Right lobe of liver (tissue), 6 donors: ENCODE measurements around the gene RETREG1. TPM values are rescaled to one million over a fixed set of nuclear protein-coding genes. Genes with fewer than 3 reads are reported as not detected.

Source experiments
- ATAC-seq, 4 donors: fragments of 200-7000 bp; cut with Tn5 transposase; one replicate each; pipeline ENCODE4 v1.9.1; 2020; ENCODE audit warnings: mild to moderate bottlenecking in 4 of 4, moderate library complexity in 4 of 4
- DNase-seq, 3 donors: peaks; one replicate each; pipeline ENCODE4 v3.0.0-alpha.2; 2020
- H3K27ac ChIP-seq, 3 donors: fragments of 200-600 bp; one replicate each; pipeline ENCODE4 v1.8.0; 2022
- H3K27me3 ChIP-seq, 2 donors: fragments of 200-600 bp; one replicate each; pipeline ENCODE4 v1.8.0; 2022
- H3K36me3 ChIP-seq, 4 donors: fragments of 200-600 bp; sonication (generic) in 1 of 4; one replicate each; pipeline versions ENCODE4 v1.5.1 to v1.8.0; 2017 to 2022; ENCODE audit warnings: control low read depth in 1 of 4
- H3K4me1 ChIP-seq, 4 donors: fragments of 200-600 bp; sonication (generic) in 1 of 4; one replicate each; pipeline versions ENCODE4 v1.5.1 to v1.8.0; 2017 to 2022; ENCODE audit warnings: control low read depth in 1 of 4
- H3K4me3 ChIP-seq, 3 donors: fragments of 200-600 bp; one replicate each; pipeline ENCODE4 v1.8.0; 2022
- H3K9me3 ChIP-seq, 4 donors: fragments of 200-600 bp; sonication (generic) in 1 of 4; one replicate each; pipeline versions ENCODE4 v1.5.1 to v1.8.0; 2017 to 2022; ENCODE audit warnings: control low read depth in 1 of 4
- CTCF ChIP-seq, 4 donors: fragments of 200-600 bp in 3 of 4; fragments of 450-650 bp in 1 of 4; IDR thresholded peaks; one replicate each; pipeline versions ENCODE4 v1.5.1 to v1.8.0; 2016 to 2022; ENCODE audit warnings: antibody characterized with exemption in 4 of 4, mild to moderate bottlenecking in 2 of 4
- POLR2A ChIP-seq: fragments of 450-650 bp; IDR thresholded peaks from one replicate; pipeline ENCODE4 v1.6.1; 2017; ENCODE audit warnings: antibody characterized with exemption, mild to moderate bottlenecking
- WGBS: methylation state at CpG from one replicate; pipeline ENCODE4 v1.1.6; 2018; ENCODE audit warnings: low coverage, low lambda C conversion rate; ENCODE audit not compliant: insufficient coverage; ENCODE audit errors: missing lambda C conversion rate; 5-methylcytosine and 5-hydroxymethylcytosine counted together
- intact Hi-C, 2 donors: fragments of 100-400 bp; cut with DNase I; formaldehyde crosslinking; loops; one replicate each; pipeline versions ENCODE4 v1.11.2 to v1.14.1; 2022
- total RNA-seq, 6 experiments: library from RNA; depleted of rRNA in 2 of 6; stranded (reverse); fragments of >200 nt in 2 of 6; fragmentation: NEBNext Ultra II Directional in 3 of 6; extraction: Animal tissue kit (Norgen Biotek cat#: 25700) in 3 of 6; gene quantifications; one replicate each; pipeline versions ENCODE4 v1.1.0 to v1.2.4, GENCODE V29; 2016 to 2023
- donor health status: DM: no; HTN: yes; CAD: no.
- donor health status: DM: no; HTN: no; CAD: no.
- donor health status: DM: no; HTN: no; CAD: no.
- donor health status: DM: no; HTN: yes; CAD: no.
- donor health status: DM: no; HTN: yes; CAD: no.

The RETREG1 gene
- total RNA-seq, 6 experiments from 2014 or later, result 17.2 to 70.8 (median 30.2) TPM

GRCh38 chr5:16534280-16534679, 82.5 kb downstream of the RETREG1 start:
- ATAC-seq, result no peak

GRCh38 chr5:16531063-16531648, 85.6 kb downstream of the RETREG1 start:
- H3K27ac ChIP-seq, result no peak overlapping the region
- no peak for DNase-seq
- WGBS, result 88% methylated on average over 4 of the region's 4 CpGs

More at GRCh38 chr5:16534280-16534679, 82.5 kb downstream of the RETREG1 start:
- no peaks in the 10 kb centered on the region for H3K36me3 ChIP-seq
- no CpG with 5 or more reads among the region's 1 CpG for WGBS
- no peak overlapping the region for H3K4me3 ChIP-seq
- H3K27me3 ChIP-seq, result no peaks in the 10 kb centered on the region
- intact Hi-C loops, result no loop called here
- H3K9me3 ChIP-seq, result no peaks in the 10 kb centered on the region
- no peak for DNase-seq
- TF ChIP-seq POLR2A (no peak), CTCF (IDR thresholded peaks at IDR 0.05) (no peak)
- H3K27ac ChIP-seq, result no peak overlapping the region
- peaks cover 0 to 13% (median 6%) of the 10 kb centered on the region in 4 donors for H3K4me1 ChIP-seq

GRCh38 chr5:16529306-16529705, 87.5 kb downstream of the RETREG1 start:
- WGBS, result 92% methylated on average over 7 of the region's 7 CpGs
- TF ChIP-seq CTCF (IDR thresholded peaks at IDR 0.05) (no peak), POLR2A (no peak)
- no peaks in the 10 kb centered on the region for H3K4me1 ChIP-seq
- DNase-seq (no peak), ATAC-seq (no peak)
- H3K36me3 ChIP-seq, result no peaks in the 10 kb centered on the region
- H3K27me3 ChIP-seq, result no peaks in the 10 kb centered on the region
- H3K27ac ChIP-seq, result no peak overlapping the region
- intact Hi-C loops, result no loop called here
- no peaks in the 10 kb centered on the region for H3K9me3 ChIP-seq
- H3K4me3 ChIP-seq, result no peak overlapping the region

More at GRCh38 chr5:16531063-16531648, 85.6 kb downstream of the RETREG1 start:
- Histone ChIP-seq H3K36me3 (no peaks in the 10 kb centered on the region), H3K9me3 (no peaks in the 10 kb centered on the region), H3K4me1 (no peaks in the 10 kb centered on the region), H3K4me3 (no peak overlapping the region), H3K27me3 (no peaks in the 10 kb centered on the region)
- no peak for TF ChIP-seq POLR2A
- no peak for TF ChIP-seq CTCF (IDR thresholded peaks at IDR 0.05)
- peak in 2 of 4 donors; percentile 27 to 43 for ATAC-seq
- intact Hi-C loops, result no loop called here

GRCh38 chr5:16528382-16529110, 88.3 kb downstream of the RETREG1 start:
- DNase-seq (no peak), ATAC-seq (no peak)
- intact Hi-C loops, result no loop called here
- Histone ChIP-seq H3K9me3 (no peaks in the 10 kb centered on the region), H3K4me3 (no peak overlapping the region), H3K36me3 (no peaks in the 10 kb centered on the region), H3K27me3 (no peaks in the 10 kb centered on the region), H3K4me1 (no peaks in the 10 kb centered on the region), H3K27ac (no peak overlapping the region)
- WGBS, result 98% methylated on average over 5 of the region's 7 CpGs
- TF ChIP-seq POLR2A (no peak), CTCF (IDR thresholded peaks at IDR 0.05) (no peak)
